Upper lobe of right lung (tissue), 1 donor: ENCODE data around the gene PPP6R1. TPM values are rescaled to one million over a fixed set of nuclear protein-coding genes. Genes with fewer than 3 reads are reported as not detected.

ENCODE experiments used
- ATAC-seq: fragments of 200-7000 bp; cut with Tn5 transposase; one replicate; pipeline ENCODE4 v1.9.1; 2020; ENCODE audit warnings: mild to moderate bottlenecking, moderate library complexity
- DNase-seq: peaks from one replicate; pipeline ENCODE4 v3.0.0-alpha.2; 2020
- H3K27ac ChIP-seq: fragments of 200-600 bp; one replicate; pipeline ENCODE4 v1.8.0; 2022
- H3K27me3 ChIP-seq: fragments of 200-600 bp; one replicate; pipeline ENCODE4 v1.8.0; 2022; ENCODE audit warnings: mild to moderate bottlenecking
- H3K36me3 ChIP-seq: fragments of 200-600 bp; one replicate; pipeline ENCODE4 v1.8.0; 2022
- H3K4me1 ChIP-seq: fragments of 200-600 bp; one replicate; pipeline ENCODE4 v1.8.0; 2022
- H3K4me3 ChIP-seq: fragments of 200-600 bp; one replicate; pipeline ENCODE4 v1.8.0; 2022; ENCODE audit warnings: mild to moderate bottlenecking
- H3K9me3 ChIP-seq: fragments of 200-600 bp; one replicate; pipeline ENCODE4 v1.8.0; 2022
- intact Hi-C: fragments of 100-400 bp; cut with DNase I; formaldehyde crosslinking; loops from one replicate; pipeline ENCODE4 v1.11.0; 2022
- long read RNA-seq: library from polyadenylated mRNA; unstranded; transcript quantifications from one replicate; pipeline ENCODE4 v2.0.0, GENCODE V29; 2021
- total RNA-seq: library from RNA; stranded (reverse); fragmentation: NEBNext Ultra II Directional; extraction: Animal tissue kit (Norgen Biotek cat#: 25700); gene quantifications from one replicate; pipeline ENCODE4 v1.2.1, GENCODE V29; 2021
- TF ChIP-seq, protein P1 (sequence below): fragments of 200-600 bp; IDR thresholded peaks from one replicate; pipeline ENCODE4 v1.8.0; 2022; ENCODE audit warnings: antibody characterized with exemption
- donor health status: DM: no; HTN: yes; CAD: no; lungs with severe emphysema.

Gene PPP6R1
- 61.0 TPM for total RNA-seq
- long read RNA-seq, transcript PPP6R1-201 (24 exons, 3,961 nt), result major isoform, 117 of 198 reads
- long read RNA-seq, partial matches to known transcripts, result 40 of 198 reads
- long read RNA-seq, other reads (novel, unspliced or antisense), result 35 of 198 reads

DNA sequence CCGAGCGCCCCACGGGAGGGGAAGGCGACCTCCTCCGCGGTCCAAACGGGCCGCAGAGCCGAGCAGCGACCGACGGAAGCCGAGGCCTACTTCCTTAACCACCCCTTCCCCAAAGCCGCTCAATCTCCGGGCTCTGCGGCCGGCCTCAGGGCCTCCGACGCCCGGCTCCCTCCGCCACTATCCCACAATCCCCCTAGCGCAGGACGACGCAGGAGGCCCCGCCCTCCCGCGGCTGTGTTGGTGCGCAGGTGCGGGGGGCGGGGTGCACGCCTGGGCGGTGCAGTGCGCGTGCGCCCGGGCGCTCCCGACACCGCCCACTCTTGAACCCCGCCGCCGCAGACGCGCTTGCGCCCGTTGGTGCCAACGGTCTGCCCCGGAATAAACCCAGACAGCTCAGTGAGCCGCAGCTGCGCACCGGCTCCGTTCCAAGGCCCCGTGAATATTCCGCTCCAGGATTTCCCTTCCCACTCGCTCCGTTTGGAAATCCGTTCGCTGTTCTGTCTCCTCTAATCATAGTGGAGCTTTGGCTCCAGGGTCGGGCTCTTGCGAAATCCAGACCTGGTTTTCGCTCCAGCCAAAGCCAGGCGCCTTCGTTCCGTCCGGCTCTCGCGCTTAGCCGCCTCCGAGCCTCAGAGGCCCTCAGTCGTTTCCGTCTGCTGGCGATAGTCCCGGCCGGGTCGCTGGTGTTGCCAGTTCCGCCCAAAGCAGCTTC is at the start of gene PPP6R1:
PPP6R1 (minus strand) TSS at position 190 of the 712 bp plus-strand sequence. CDS start 11,914 bp downstream, outside the sequence.
- H3K9me3 ChIP-seq, result no peaks in the 10 kb centered on the region
- H3K4me1 ChIP-seq, result peaks cover 35% of the 10 kb centered on the region
- H3K27me3 ChIP-seq, result no peaks in the 10 kb centered on the region
- H3K36me3 ChIP-seq, result no peaks in the 10 kb centered on the region
- H3K27ac ChIP-seq, result peak within 1 kb of the TSS; percentile 92
- ATAC-seq (peak; percentile 95), DNase-seq (peak; percentile 98)
- H3K4me3 ChIP-seq, result peak within 1 kb of the TSS; percentile 86
- TF ChIP-seq, protein P1, sequence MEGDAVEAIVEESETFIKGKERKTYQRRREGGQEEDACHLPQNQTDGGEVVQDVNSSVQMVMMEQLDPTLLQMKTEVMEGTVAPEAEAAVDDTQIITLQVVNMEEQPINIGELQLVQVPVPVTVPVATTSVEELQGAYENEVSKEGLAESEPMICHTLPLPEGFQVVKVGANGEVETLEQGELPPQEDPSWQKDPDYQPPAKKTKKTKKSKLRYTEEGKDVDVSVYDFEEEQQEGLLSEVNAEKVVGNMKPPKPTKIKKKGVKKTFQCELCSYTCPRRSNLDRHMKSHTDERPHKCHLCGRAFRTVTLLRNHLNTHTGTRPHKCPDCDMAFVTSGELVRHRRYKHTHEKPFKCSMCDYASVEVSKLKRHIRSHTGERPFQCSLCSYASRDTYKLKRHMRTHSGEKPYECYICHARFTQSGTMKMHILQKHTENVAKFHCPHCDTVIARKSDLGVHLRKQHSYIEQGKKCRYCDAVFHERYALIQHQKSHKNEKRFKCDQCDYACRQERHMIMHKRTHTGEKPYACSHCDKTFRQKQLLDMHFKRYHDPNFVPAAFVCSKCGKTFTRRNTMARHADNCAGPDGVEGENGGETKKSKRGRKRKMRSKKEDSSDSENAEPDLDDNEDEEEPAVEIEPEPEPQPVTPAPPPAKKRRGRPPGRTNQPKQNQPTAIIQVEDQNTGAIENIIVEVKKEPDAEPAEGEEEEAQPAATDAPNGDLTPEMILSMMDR, result no peak
- intact Hi-C loops, result no loop called here

GRCh38 chr19:55308281-55308680 is 49.5 kb upstream of the PPP6R1 start:
- no peak for ATAC-seq
- Histone ChIP-seq H3K27ac (no peak overlapping the region), H3K36me3 (no peaks in the 10 kb centered on the region), H3K9me3 (no peaks in the 10 kb centered on the region), H3K27me3 (no peaks in the 10 kb centered on the region), H3K4me3 (no peak overlapping the region), H3K4me1 (no peaks in the 10 kb centered on the region)
- intact Hi-C loops, result no loop called here
- TF ChIP-seq, protein P1, result no peak
- no peak for DNase-seq

GRCh38 chr19:55306712-55307111 is 47.9 kb upstream of the PPP6R1 start:
- intact Hi-C loops, result no loop called here
- Histone ChIP-seq H3K4me1 (peaks cover 3% of the 10 kb centered on the region), H3K9me3 (no peaks in the 10 kb centered on the region), H3K4me3 (no peak overlapping the region), H3K27ac (no peak overlapping the region), H3K27me3 (no peaks in the 10 kb centered on the region), H3K36me3 (no peaks in the 10 kb centered on the region)
- TF ChIP-seq, protein P1, result no peak
- DNase-seq (no peak), ATAC-seq (no peak)

GRCh38 chr19:55305983-55306562 is 47.3 kb upstream of the PPP6R1 start:
- Histone ChIP-seq H3K36me3 (no peaks in the 10 kb centered on the region), H3K27ac (no peak overlapping the region), H3K4me1 (peaks cover 7% of the 10 kb centered on the region), H3K27me3 (no peaks in the 10 kb centered on the region), H3K9me3 (no peaks in the 10 kb centered on the region), H3K4me3 (no peak overlapping the region)
- intact Hi-C loops, result no loop called here
- ATAC-seq (no peak), DNase-seq (no peak)
- TF ChIP-seq, protein P1, result no peak

DNA sequence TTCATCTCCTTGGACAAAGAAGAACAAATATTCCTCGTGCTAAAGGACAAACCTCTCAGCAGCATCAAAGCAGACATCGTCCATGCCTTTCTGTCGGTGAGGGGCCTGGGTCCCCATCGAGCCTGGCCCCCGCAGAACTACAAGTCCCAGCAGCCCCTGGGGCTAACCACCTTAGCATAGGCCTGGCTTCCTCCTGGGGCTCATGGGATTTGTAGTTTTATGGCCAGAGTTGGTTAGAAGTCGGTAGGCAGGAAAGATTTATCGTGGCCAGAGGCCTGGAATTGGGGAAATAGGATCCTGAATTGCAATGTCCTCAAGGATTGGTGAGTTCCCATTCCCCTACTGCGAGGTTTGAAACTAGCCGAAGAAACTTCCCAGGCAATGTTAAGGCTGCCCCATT is 46.7 kb upstream of the PPP6R1 start:
- no peaks in the 10 kb centered on the region for H3K27me3 ChIP-seq
- intact Hi-C loops, result no loop called here
- H3K9me3 ChIP-seq, result no peaks in the 10 kb centered on the region
- ATAC-seq, result peak; percentile 57
- no peak overlapping the region for H3K4me3 ChIP-seq
- TF ChIP-seq, protein P1, result no peak
- H3K27ac ChIP-seq, result no peak overlapping the region
- no peaks in the 10 kb centered on the region for H3K36me3 ChIP-seq
- DNase-seq, result no peak
- H3K4me1 ChIP-seq, result peaks cover 7% of the 10 kb centered on the region
